B cell (primary cell): ENCODE data around the gene LRRN4CL. TPM values are rescaled to one million over a fixed set of nuclear protein-coding genes. Genes with fewer than 3 reads are reported as not detected.
"Not testable (repeated sequence)": the region's sequence is repeated elsewhere in the genome, so short reads cannot be mapped to it uniquely, and the experiment has no call there.

Source experiments
- ATAC-seq: fragments of 200-7000 bp; cut with Tn5 transposase; one replicate; pipeline ENCODE4 v1.10.0; 2021; ENCODE audit warnings: low read depth, mild to moderate bottlenecking, moderate number of reproducible peaks, moderate library complexity
- CTCF ChIA-PET: fragments of 350-600 bp; sonication (Branson Sonifier 250); formaldehyde crosslinking; loops from one replicate; lab custom pipeline; 2021; ENCODE audit warnings: antibody characterized with exemption, inconsistent platforms; lab: Charles Lee
- POLR2A ChIA-PET: fragments of 350-600 bp; sonication (Branson Sonifier 250); formaldehyde crosslinking; loops from one replicate; lab custom pipeline; 2021; ENCODE audit warnings: antibody characterized with exemption; lab: Charles Lee
- DNase-seq: peaks from one replicate; pipeline ENCODE4 v3.0.0; 2013
- H2AFZ ChIP-seq: 2 replicates; pipeline ENCODE4 v1.6.1; 2012; ENCODE audit warnings: mild to moderate bottlenecking, low read depth, low read length; ENCODE audit not compliant: insufficient read depth, poor library complexity, severe bottlenecking
- H3K27ac ChIP-seq, 2 donors: 1 replicate in 1 of 2; 2 replicates in 1 of 2; pipeline ENCODE4 v1.5.1; 2012 to 2013; ENCODE audit warnings: low read length in 2 of 2, mild to moderate bottlenecking in 2 of 2, moderate library complexity in 1 of 2
- H3K27me3 ChIP-seq, 4 experiments: fragments of 200-600 bp in 1 of 4; sonication (generic) in 1 of 4; replicated peaks in 1 of 4; 1 replicate in 2 of 4; 2 replicates in 2 of 4; pipeline versions ENCODE4 v1.6.1 to v1.7.0; 2013 to 2016; ENCODE audit warnings: low read length in 3 of 4, mild to moderate bottlenecking in 2 of 4, mixed read lengths in 1 of 4, moderate library complexity in 1 of 4; ENCODE audit not compliant: insufficient read depth in 4 of 4, control insufficient read depth in 3 of 4; ENCODE audit errors: control extremely low read depth in 1 of 4
- H3K36me3 ChIP-seq, 2 experiments: replicated peaks in 1 of 2; 1 replicate in 1 of 2; 2 replicates in 1 of 2; pipeline versions ENCODE4 v1.6.1 to v1.7.1; 2013; ENCODE audit warnings: low read length in 1 of 2; ENCODE audit not compliant: insufficient read depth in 2 of 2, control insufficient read depth in 1 of 2; ENCODE audit errors: control extremely low read depth in 1 of 2, extremely low read depth in 1 of 2
- H3K4me1 ChIP-seq, 2 donors: fragments of 200-600 bp in 1 of 2; sonication (generic) in 1 of 2; 1 replicate in 1 of 2; 2 replicates in 1 of 2; pipeline versions ENCODE4 v1.5.1 to v1.6.1; 2013 to 2017; ENCODE audit warnings: low read length in 2 of 2; ENCODE audit not compliant: control insufficient read depth in 2 of 2, insufficient read depth in 2 of 2
- H3K4me2 ChIP-seq: replicated peaks from 2 replicates; pipeline ENCODE3; 2012; ENCODE audit warnings: mild to moderate bottlenecking, low read depth, low read length; ENCODE audit not compliant: poor library complexity, severe bottlenecking
- H3K4me3 ChIP-seq, 5 experiments: fragments of 200-600 bp in 1 of 5; sonication (generic) in 1 of 5; 1 replicate in 3 of 5; 2 replicates in 2 of 5; pipeline versions ENCODE4 v1.5.1 to v1.7.0; 2011 to 2016; ENCODE audit warnings: low read length in 4 of 5, mild to moderate bottlenecking in 4 of 5, low read depth in 2 of 5, control low read depth in 1 of 5, moderate library complexity in 1 of 5; ENCODE audit not compliant: insufficient read depth in 1 of 5; ENCODE audit errors: control extremely low read depth in 1 of 5, extremely low read depth in 1 of 5
- H3K79me2 ChIP-seq: fragments of 200-600 bp; sonication (generic); one replicate; pipeline ENCODE4 v1.6.0; 2016; ENCODE audit warnings: low read length; ENCODE audit not compliant: control insufficient read depth, insufficient read depth
- H3K9ac ChIP-seq: fragments of 200-600 bp; sonication (generic); 2 replicates; pipeline ENCODE4 v1.6.1; 2017; ENCODE audit warnings: mild to moderate bottlenecking, low read length, moderate library complexity
- H3K9me3 ChIP-seq, 3 donors: one replicate each; pipeline versions ENCODE4 v1.6.1 to v1.7.1; 2013; ENCODE audit warnings: low read length in 2 of 3; ENCODE audit not compliant: control insufficient read depth in 2 of 3, insufficient read depth in 1 of 3; ENCODE audit errors: control extremely low read depth in 1 of 3
- H4K20me1 ChIP-seq: 2 replicates; pipeline ENCODE4 v1.6.0; 2012; ENCODE audit warnings: mild to moderate bottlenecking, low read length; ENCODE audit not compliant: insufficient read depth, control insufficient read depth, poor library complexity, severe bottlenecking
- H3K27ac Mint-ChIP-seq: one replicate; pipeline ENCODE4 v1.8.0; 2021; ENCODE audit warnings: mixed read lengths
- H3K27me3 Mint-ChIP-seq: one replicate; pipeline ENCODE4 v1.8.0; 2021; ENCODE audit warnings: mixed read lengths
- H3K4me1 Mint-ChIP-seq: one replicate; pipeline ENCODE4 v1.8.0; 2021; ENCODE audit warnings: mixed read lengths
- H3K4me3 Mint-ChIP-seq: one replicate; pipeline ENCODE4 v1.8.0; 2021; ENCODE audit warnings: mixed read lengths
- H3K9me3 Mint-ChIP-seq: one replicate; pipeline ENCODE4 v1.8.0; 2022; ENCODE audit warnings: mixed read lengths; ENCODE audit not compliant: insufficient read depth
- EZH2 ChIP-seq: IDR thresholded peaks from 2 replicates; pipeline ENCODE4 v1.6.1; 2012; ENCODE audit warnings: borderline replicate concordance, low read depth, mild to moderate bottlenecking, moderate library complexity, low read length; ENCODE audit not compliant: insufficient read depth, poor library complexity, severe bottlenecking
- WGBS: methylation state at CpG from one replicate; pipeline ENCODE4 v1.1.5; 2013; ENCODE audit warnings: missing lambda C conversion rate; ENCODE audit not compliant: insufficient coverage; 5-methylcytosine and 5-hydroxymethylcytosine counted together
- intact Hi-C: fragments of 100-400 bp; cut with micrococcal nuclease; formaldehyde crosslinking; loops from one replicate; pipeline ENCODE4 v1.10.0; 2022
- polyA plus RNA-seq: library from polyadenylated mRNA; depleted of rRNA; stranded (reverse); fragments of >200 nt; gene quantifications from 2 replicates; pipeline ENCODE4 v1.2.3, GENCODE V29; 2012
- total RNA-seq, 2 donors: library from RNA; stranded (reverse); fragments of 120-200 nt in 1 of 2; gene quantifications; 1 replicate in 1 of 2; 2 replicates in 1 of 2; pipeline versions ENCODE4 v1.2.3 to v1.2.4, GENCODE V29; 2013 to 2022
- TF ChIP-seq, protein P1 (sequence below): fragments of 200-600 bp; IDR thresholded peaks from one replicate; pipeline ENCODE4 v1.8.0; 2022; ENCODE audit warnings: antibody characterized with exemption, mild to moderate bottlenecking

The LRRN4CL gene
- total and polyA plus RNA-seq, 2 donors (not counting 1 experiment from before 2014, with no cell fraction given) = 0.03 to 0.25 TPM

DNA sequence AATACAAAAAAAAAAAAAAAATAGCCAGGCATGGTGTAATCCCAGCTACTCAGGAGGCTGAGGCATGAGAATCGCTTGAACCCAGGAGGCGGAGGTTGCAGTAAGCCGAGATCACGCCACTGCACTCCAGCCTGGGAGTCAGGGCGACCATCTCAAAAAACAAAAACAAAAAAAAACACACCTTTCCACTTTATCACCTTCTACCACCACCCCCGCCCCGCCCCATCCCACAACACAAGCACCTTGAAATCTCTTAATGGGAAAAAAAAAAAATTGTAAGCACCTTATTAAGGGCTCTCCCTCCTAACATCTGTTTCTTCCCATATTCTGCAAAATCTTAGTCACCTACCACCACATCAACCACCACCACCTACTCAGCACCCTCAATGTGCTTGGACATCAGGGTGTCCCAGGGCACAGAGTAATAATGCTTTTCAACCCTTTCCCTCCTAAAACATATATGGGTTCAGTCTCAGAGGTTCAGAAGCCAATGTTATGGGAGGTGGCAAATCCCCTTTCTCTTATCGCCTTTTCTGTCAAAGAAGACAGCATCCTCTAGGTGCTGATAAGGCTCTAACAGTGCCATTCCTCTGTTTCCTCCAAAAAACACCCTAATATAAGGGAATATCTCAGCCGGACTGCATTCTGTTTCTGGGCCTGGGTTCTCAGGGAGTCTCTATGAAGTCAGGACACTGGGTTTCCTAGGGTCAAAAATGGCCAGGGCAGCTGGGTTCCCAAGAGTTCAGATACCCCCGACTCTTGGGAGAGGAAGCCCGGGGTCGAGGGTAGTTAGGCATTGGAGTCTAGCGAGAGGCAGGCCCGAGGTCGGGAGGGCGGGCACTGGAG is 36.9 kb downstream of the LRRN4CL start:
- H3K4me3 ChIP-seq = peak overlapping the region; percentile 74 to 90 (median 83)
- DNase-seq (no peak), ATAC-seq (no peak)
- H3K36me3 ChIP-seq = peaks cover 0 to 24% of the 10 kb centered on the region in 2 experiments
- no peaks in the 10 kb centered on the region for H3K9me3 ChIP-seq
- peaks cover 22% of the 10 kb centered on the region for H3K4me1 Mint-ChIP-seq
- peak overlapping the region; percentile 85 for H3K4me2 ChIP-seq
- peak overlapping the region; percentile 68 to 89 for H3K27ac ChIP-seq
- no peaks in the 10 kb centered on the region for H3K27me3 ChIP-seq
- ChIA-PET POLR2A (interaction anchor here (0.6 to 4.6 kb wide), 15 partner anchors 12 to 298 kb away, joined by 3 to 62 read pairs (median 4); partner anchors contain the start of genes B3GAT3, C11orf98, CSKMT and EEF1G), CTCF (interaction anchor here (0.6 to 1.3 kb wide), 9 partner anchors 13 to 60 kb away, joined by 3 to 12 read pairs (median 4); partner anchors contain the start of genes C11orf98, CSKMT, LBHD1 and MTA2)
- peaks cover 35% of the 10 kb centered on the region for H3K79me2 ChIP-seq
- intact Hi-C loops = loop anchor here (1.0 to 2.0 kb wide), 8 partner anchors 13 to 102 kb away; partner anchors contain the start of genes C11orf98, CSKMT, TTC9C and UBXN1
- peak overlapping the region; percentile 97 for H3K27ac Mint-ChIP-seq
- H3K4me3 Mint-ChIP-seq = peak overlapping the region; percentile 94
- H4K20me1 ChIP-seq = peaks cover 2% of the 10 kb centered on the region
- WGBS = 20% methylated on average over 10 of the region's 16 CpGs
- peaks cover 14 to 18% of the 10 kb centered on the region in 2 donors for H3K4me1 ChIP-seq
- peak overlapping the region; percentile 99 for H2AFZ ChIP-seq
- no peaks in the 10 kb centered on the region for H3K9me3 Mint-ChIP-seq
- TF ChIP-seq, protein P1, sequence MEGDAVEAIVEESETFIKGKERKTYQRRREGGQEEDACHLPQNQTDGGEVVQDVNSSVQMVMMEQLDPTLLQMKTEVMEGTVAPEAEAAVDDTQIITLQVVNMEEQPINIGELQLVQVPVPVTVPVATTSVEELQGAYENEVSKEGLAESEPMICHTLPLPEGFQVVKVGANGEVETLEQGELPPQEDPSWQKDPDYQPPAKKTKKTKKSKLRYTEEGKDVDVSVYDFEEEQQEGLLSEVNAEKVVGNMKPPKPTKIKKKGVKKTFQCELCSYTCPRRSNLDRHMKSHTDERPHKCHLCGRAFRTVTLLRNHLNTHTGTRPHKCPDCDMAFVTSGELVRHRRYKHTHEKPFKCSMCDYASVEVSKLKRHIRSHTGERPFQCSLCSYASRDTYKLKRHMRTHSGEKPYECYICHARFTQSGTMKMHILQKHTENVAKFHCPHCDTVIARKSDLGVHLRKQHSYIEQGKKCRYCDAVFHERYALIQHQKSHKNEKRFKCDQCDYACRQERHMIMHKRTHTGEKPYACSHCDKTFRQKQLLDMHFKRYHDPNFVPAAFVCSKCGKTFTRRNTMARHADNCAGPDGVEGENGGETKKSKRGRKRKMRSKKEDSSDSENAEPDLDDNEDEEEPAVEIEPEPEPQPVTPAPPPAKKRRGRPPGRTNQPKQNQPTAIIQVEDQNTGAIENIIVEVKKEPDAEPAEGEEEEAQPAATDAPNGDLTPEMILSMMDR = no peak
- no peak for TF ChIP-seq EZH2
- H3K9ac ChIP-seq = peak overlapping the region; percentile 88
- no peaks in the 10 kb centered on the region for H3K27me3 Mint-ChIP-seq

DNA sequence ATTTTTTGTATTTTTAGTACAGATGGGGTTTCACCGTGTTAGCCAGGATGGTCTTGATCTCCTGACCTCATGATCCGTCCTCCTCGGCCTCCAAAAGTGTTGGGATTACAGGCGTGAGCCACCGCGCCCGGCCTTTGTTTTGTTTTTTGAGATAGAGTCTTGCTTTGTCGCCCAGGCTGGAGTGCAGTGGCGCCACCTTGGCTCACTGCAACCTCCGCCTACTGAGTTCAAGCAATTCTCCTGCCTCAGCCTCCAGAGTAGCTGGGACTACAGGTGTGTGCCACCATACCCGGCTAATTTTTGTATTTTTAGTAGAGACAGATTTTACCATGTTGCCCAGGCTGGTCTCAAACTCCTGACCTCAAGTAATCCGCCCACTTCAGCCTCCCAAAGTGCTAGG is 39.0 kb downstream of the LRRN4CL start:
- CTCF ChIA-PET = interaction anchor here (1.2 to 2.0 kb wide), 2 partner anchors 15 to 57 kb away, joined by 3 to 8 read pairs; partner anchors contain the start of genes C11orf98 and CSKMT
- H3K27ac ChIP-seq, H4K20me1 ChIP-seq, ATAC-seq, H3K27me3 ChIP-seq, H3K9me3 ChIP-seq, H2AFZ ChIP-seq, H3K27me3 Mint-ChIP-seq, H3K27ac Mint-ChIP-seq, H3K4me2 ChIP-seq, intact Hi-C loops, H3K4me3 Mint-ChIP-seq, DNase-seq, H3K4me3 ChIP-seq, H3K9ac ChIP-seq, H3K9me3 Mint-ChIP-seq: not testable (repeated sequence)
- H3K36me3 ChIP-seq = peaks cover 0 to 25% of the 10 kb centered on the region in 2 experiments
- peaks cover 53% of the 10 kb centered on the region for H3K79me2 ChIP-seq
- H3K4me1 Mint-ChIP-seq = peaks cover 33% of the 10 kb centered on the region
- POLR2A ChIA-PET = interaction anchor here (0.7 kb wide), 1 partner anchor 15 kb away, joined by 3 read pairs; the partner anchor contains the start of genes C11orf98 and CSKMT
- peaks cover 23 to 32% of the 10 kb centered on the region in 2 donors for H3K4me1 ChIP-seq
- WGBS = 95% methylated on average over 12 of the region's 12 CpGs
